Naive B cell (primary cell): Measurements from ENCODE around the gene ANKRD53. TPM values are rescaled to one million over a fixed set of nuclear protein-coding genes. Genes with fewer than 3 reads are reported as not detected.

Source experiments
- ATAC-seq, 2 donors: fragments of 150-1000 bp; cut with Tn5 transposase; 2 replicates each; pipeline ENCODE4 v1.10.0; 2021; ENCODE audit warnings: low read depth in 2 of 2, mild to moderate bottlenecking in 2 of 2, moderate library complexity in 2 of 2
- DNase-seq: peaks from one replicate; pipeline ENCODE4 v3.0.0; 2022
- H3K27ac Mint-ChIP-seq, 6 donors: one replicate each; pipeline ENCODE4 v1.8.0; 2020 to 2022; ENCODE audit warnings: mild to moderate bottlenecking in 6 of 6, mixed read lengths in 6 of 6, moderate library complexity in 5 of 6, inconsistent platforms in 2 of 6
- H3K27me3 Mint-ChIP-seq, 3 donors: one replicate each; pipeline ENCODE4 v1.8.0; 2021 to 2022; ENCODE audit warnings: mixed read lengths in 3 of 3, mild to moderate bottlenecking in 1 of 3
- H3K36me3 Mint-ChIP-seq, 2 donors: one replicate each; pipeline ENCODE4 v1.8.0; 2020 to 2022; ENCODE audit warnings: mixed read lengths in 2 of 2, inconsistent platforms in 1 of 2, mild to moderate bottlenecking in 1 of 2
- H3K4me1 Mint-ChIP-seq, 3 donors: one replicate each; pipeline ENCODE4 v1.8.0; 2020 to 2022; ENCODE audit warnings: mixed read lengths in 3 of 3, inconsistent platforms in 1 of 3, mild to moderate bottlenecking in 1 of 3, moderate library complexity in 1 of 3
- H3K4me3 Mint-ChIP-seq, 8 donors: one replicate each; pipeline ENCODE4 v1.8.0; 2020 to 2022; ENCODE audit warnings: mild to moderate bottlenecking in 8 of 8, mixed read lengths in 8 of 8, moderate library complexity in 8 of 8, inconsistent platforms in 2 of 8
- H3K9me3 Mint-ChIP-seq, 7 donors: one replicate each; pipeline ENCODE4 v1.8.0; 2020 to 2022; ENCODE audit warnings: mixed read lengths in 7 of 7, mild to moderate bottlenecking in 5 of 7, inconsistent platforms in 2 of 7, moderate library complexity in 1 of 7
- polyA plus RNA-seq, 6 donors: library from polyadenylated mRNA; unstranded; fragments of 300-500 nt; fragmentation: Illumina TruSeq; gene quantifications; one replicate each; pipeline ENCODE4 v1.2.3, GENCODE V29; 2021; ENCODE audit warnings: low read depth in 6 of 6

Gene ANKRD53
- polyA plus RNA-seq, 6 donors from 2014 or later: not detected

- Mint-ChIP-seq H3K27ac (no peak overlapping the region), H3K27me3 (peaks cover 23 to 49% (median 48%) of the 10 kb centered on the region in 3 donors), H3K4me1 (no peaks in the 10 kb centered on the region), H3K36me3 (no peaks in the 10 kb centered on the region), H3K4me3 (no peak overlapping the region), H3K9me3 (peaks cover 0 to 1% (median 0%) of the 10 kb centered on the region in 7 donors)
- DNase-seq (no peak), ATAC-seq (no peak)
Observed at GRCh38 chr2:70938586-70938950, 39.9 kb upstream of the ANKRD53 start.

GRCh38 chr2:70939001-70939838 lies 39.2 kb upstream of the ANKRD53 start:
- Mint-ChIP-seq H3K27me3 (peaks cover 23 to 54% (median 52%) of the 10 kb centered on the region in 3 donors), H3K4me1 (no peaks in the 10 kb centered on the region), H3K9me3 (peaks cover 0 to 1% (median 0%) of the 10 kb centered on the region in 7 donors), H3K27ac (no peak overlapping the region), H3K4me3 (no peak overlapping the region), H3K36me3 (no peaks in the 10 kb centered on the region)
- ATAC-seq (no peak), DNase-seq (no peak)

- no peaks in the 10 kb centered on the region for H3K4me1 Mint-ChIP-seq
- ATAC-seq: no peak
- no peaks in the 10 kb centered on the region for H3K36me3 Mint-ChIP-seq
- H3K27ac Mint-ChIP-seq: no peak overlapping the region
- no peak overlapping the region for H3K4me3 Mint-ChIP-seq
- H3K9me3 Mint-ChIP-seq: peaks cover 0 to 1% (median 0%) of the 10 kb centered on the region in 7 donors
- no peak for DNase-seq
- H3K27me3 Mint-ChIP-seq: peaks cover 21 to 60% (median 55%) of the 10 kb centered on the region in 3 donors
Observed at GRCh38 chr2:70939839-70940580, 38.4 kb upstream of the ANKRD53 start.

- Mint-ChIP-seq H3K4me3 (no peak overlapping the region), H3K9me3 (peaks cover 0 to 1% (median 0%) of the 10 kb centered on the region in 7 donors), H3K27ac (no peak overlapping the region), H3K4me1 (no peaks in the 10 kb centered on the region), H3K36me3 (no peaks in the 10 kb centered on the region), H3K27me3 (peaks cover 16 to 59% (median 55%) of the 10 kb centered on the region in 3 donors)
- ATAC-seq (no peak), DNase-seq (no peak)
Observed at GRCh38 chr2:70941186-70941585, 37.2 kb upstream of the ANKRD53 start.

GRCh38 chr2:70941701-70942100 lies 36.7 kb upstream of the ANKRD53 start:
- DNase-seq: no peak
- peaks cover 1 to 3% (median 2%) of the 10 kb centered on the region in 3 donors for H3K4me1 Mint-ChIP-seq
- H3K9me3 Mint-ChIP-seq: peaks cover 0 to 1% (median 0%) of the 10 kb centered on the region in 7 donors
- H3K27me3 Mint-ChIP-seq: peaks cover 12 to 60% (median 57%) of the 10 kb centered on the region in 3 donors
- no peak overlapping the region for H3K4me3 Mint-ChIP-seq
- H3K27ac Mint-ChIP-seq: no peak overlapping the region
- ATAC-seq: no peak
- H3K36me3 Mint-ChIP-seq: no peaks in the 10 kb centered on the region

- H3K27me3 Mint-ChIP-seq: peaks cover 17 to 67% (median 62%) of the 10 kb centered on the region in 3 donors
- H3K9me3 Mint-ChIP-seq: peaks cover 0 to 1% (median 0%) of the 10 kb centered on the region in 7 donors
- ATAC-seq: no peak
- H3K4me1 Mint-ChIP-seq: peaks cover 4 to 7% (median 6%) of the 10 kb centered on the region in 3 donors
- no peak overlapping the region for H3K27ac Mint-ChIP-seq
- no peaks in the 10 kb centered on the region for H3K36me3 Mint-ChIP-seq
- DNase-seq: no peak
- H3K4me3 Mint-ChIP-seq: no peak overlapping the region
Observed at GRCh38 chr2:70942396-70943204, 35.8 kb upstream of the ANKRD53 start.

GRCh38 chr2:70943205-70943871 lies 35.1 kb upstream of the ANKRD53 start:
- Mint-ChIP-seq H3K9me3 (peaks cover 0 to 1% (median 0%) of the 10 kb centered on the region in 7 donors), H3K4me1 (peaks cover 10 to 15% (median 12%) of the 10 kb centered on the region in 3 donors), H3K27ac (no peak overlapping the region), H3K36me3 (no peaks in the 10 kb centered on the region), H3K27me3 (peaks cover 23 to 72% (median 62%) of the 10 kb centered on the region in 3 donors), H3K4me3 (no peak overlapping the region)
- ATAC-seq (no peak), DNase-seq (no peak)

- Mint-ChIP-seq H3K36me3 (no peaks in the 10 kb centered on the region), H3K27ac (peak overlapping the region in 1 of 6 donors; percentile 61), H3K4me3 (no peak overlapping the region), H3K4me1 (peaks cover 12 to 16% (median 15%) of the 10 kb centered on the region in 3 donors), H3K27me3 (peaks cover 23 to 70% (median 60%) of the 10 kb centered on the region in 3 donors), H3K9me3 (peaks cover 0 to 1% (median 0%) of the 10 kb centered on the region in 7 donors)
- no peak for DNase-seq
- ATAC-seq: no peak
Observed at GRCh38 chr2:70944111-70944690, 34.2 kb upstream of the ANKRD53 start.

- DNase-seq: peak; percentile 28
- peaks cover 12 to 16% (median 15%) of the 10 kb centered on the region in 3 donors for H3K4me1 Mint-ChIP-seq
- H3K36me3 Mint-ChIP-seq: no peaks in the 10 kb centered on the region
- no peak overlapping the region for H3K27ac Mint-ChIP-seq
- no peak for ATAC-seq
- H3K9me3 Mint-ChIP-seq: no peaks in the 10 kb centered on the region
- H3K4me3 Mint-ChIP-seq: no peak overlapping the region
- peaks cover 17 to 52% (median 52%) of the 10 kb centered on the region in 3 donors for H3K27me3 Mint-ChIP-seq
Observed at GRCh38 chr2:70946832-70947442, 31.5 kb upstream of the ANKRD53 start.

GRCh38 chr2:70947556-70948184 lies 30.8 kb upstream of the ANKRD53 start:
- no peak overlapping the region for H3K27ac Mint-ChIP-seq
- no peaks in the 10 kb centered on the region for H3K9me3 Mint-ChIP-seq
- ATAC-seq (no peak), DNase-seq (no peak)
- H3K36me3 Mint-ChIP-seq: no peaks in the 10 kb centered on the region
- H3K27me3 Mint-ChIP-seq: peaks cover 19 to 55% (median 48%) of the 10 kb centered on the region in 3 donors
- peak overlapping the region in 6 of 8 donors; percentile 73 to 91 (median 84) for H3K4me3 Mint-ChIP-seq
- H3K4me1 Mint-ChIP-seq: peaks cover 12 to 16% (median 15%) of the 10 kb centered on the region in 3 donors

GRCh38 chr2:70948337-70949003 lies 30.0 kb upstream of the ANKRD53 start:
- ATAC-seq: peak; percentile 94 to 96
- Mint-ChIP-seq H3K4me3 (peak overlapping the region; percentile 12 to 91 (median 84)), H3K9me3 (no peaks in the 10 kb centered on the region), H3K36me3 (no peaks in the 10 kb centered on the region), H3K4me1 (peaks cover 12 to 16% (median 15%) of the 10 kb centered on the region in 3 donors), H3K27ac (peak overlapping the region in 2 of 6 donors; percentile 48 to 64), H3K27me3 (peaks cover 22 to 52% (median 51%) of the 10 kb centered on the region in 3 donors)
- peak; percentile 70 for DNase-seq
